Measurements from ENCODE around the gene ACR.

Gene ACR

DNA sequence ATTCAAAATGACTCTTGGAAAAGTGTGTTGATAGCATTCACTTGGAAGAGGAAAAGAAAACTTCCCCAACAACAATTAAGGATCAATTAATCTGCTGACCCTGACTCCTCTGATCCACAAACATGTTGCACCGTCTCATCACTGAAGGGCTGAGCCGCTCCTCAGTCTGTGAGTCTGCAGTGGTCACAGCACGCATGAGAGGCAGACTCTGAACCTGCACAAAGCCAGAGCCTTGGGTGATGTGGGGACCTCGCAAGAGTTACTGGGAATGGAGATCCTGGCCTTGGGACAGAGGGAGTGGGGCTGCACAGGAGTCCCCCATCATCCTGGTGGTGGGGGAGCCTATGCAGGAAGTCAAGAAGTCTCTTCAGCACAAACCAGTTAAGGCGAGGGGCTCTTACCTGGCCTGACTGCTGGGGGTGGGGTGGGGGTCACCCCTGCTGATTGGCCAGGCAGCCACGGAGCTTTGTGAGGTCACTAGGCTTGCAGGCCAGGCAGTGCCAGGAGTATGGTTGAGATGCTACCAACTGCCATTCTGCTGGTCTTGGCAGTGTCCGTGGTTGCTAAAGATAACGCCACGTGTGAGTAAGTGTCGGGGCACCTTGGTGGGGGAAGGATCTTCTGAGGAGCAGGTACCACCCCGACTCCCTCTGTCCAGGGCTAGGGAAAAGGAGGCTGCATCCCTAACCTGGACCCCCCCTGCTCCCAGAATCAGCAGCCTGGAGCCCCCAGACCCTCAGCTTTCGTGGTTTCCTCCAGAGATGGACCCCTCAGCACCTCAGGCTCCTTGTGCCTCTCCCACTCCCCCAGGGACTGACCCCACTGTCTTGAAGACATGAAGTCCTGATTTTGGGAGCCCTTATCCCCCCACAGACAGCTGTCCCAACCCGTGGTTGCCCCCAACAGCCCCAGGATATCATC is at the start of gene ACR:
ACR (plus strand) TSS at position 477 of the 921 bp plus-strand sequence; CDS start at position 509, 32 bp downstream.
- no peak for DNase-seq

DNA sequence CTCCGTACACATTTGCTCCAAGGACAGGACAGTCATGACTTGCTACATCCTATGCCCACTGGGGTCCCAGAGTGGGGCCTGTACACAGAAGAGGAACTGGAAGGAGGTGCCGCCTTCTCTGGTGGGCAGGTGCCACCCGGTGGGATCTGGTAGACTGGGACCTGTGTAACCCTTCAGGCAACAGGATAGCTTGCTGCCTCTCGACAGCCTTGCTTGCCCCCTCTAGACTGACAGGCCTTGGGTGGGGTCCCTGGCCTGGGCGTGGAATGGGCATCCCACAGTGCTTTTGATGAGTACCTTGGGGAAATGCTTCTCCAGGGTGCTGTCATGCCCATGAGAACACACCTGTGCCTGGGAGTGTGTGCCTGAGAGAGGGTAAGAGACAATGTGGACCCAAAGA is 49.6 kb upstream of the ACR start:
- no peak for DNase-seq

DNA sequence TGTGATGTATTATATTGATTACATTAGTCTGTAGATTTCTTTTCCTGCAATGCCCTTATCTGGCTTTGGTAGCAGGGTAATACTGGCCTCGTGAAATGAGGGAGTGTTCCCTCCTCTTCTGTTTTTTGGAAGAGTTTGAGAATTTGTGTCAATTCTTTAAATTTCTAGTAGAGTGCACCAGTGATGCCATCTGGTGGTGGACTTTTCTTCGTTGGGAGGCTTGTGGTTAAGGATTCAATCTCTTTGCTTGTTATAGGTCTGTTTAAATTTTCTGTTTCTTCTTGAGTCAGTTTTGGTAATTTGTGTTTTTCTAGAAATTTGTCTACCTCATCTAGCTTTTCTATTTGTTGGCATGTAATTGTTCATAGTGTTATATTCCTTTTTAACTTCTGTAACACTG is 46.5 kb upstream of the ACR start:
- DNase-seq = peak; percentile 56

DNA sequence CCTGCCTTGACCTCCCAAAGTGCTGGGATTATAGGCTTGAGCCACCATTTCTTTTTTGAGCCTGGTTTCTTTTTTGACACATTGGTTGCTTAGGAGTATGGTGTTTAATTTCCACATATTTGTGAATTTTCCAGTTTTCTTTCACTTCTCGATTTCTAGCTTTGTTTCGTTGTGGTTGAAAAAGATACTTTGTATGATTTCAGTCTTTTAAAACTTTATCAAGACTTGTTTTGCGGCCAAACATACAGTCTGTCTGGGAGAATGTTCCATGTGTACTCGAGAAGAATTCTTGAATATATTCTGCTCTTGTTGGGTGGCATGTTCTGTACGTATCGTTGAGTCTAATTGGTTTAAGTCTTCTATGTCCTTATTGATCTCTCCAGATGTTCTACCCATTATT is 44.5 kb upstream of the ACR start:
- peak; percentile 45 for DNase-seq

DNA sequence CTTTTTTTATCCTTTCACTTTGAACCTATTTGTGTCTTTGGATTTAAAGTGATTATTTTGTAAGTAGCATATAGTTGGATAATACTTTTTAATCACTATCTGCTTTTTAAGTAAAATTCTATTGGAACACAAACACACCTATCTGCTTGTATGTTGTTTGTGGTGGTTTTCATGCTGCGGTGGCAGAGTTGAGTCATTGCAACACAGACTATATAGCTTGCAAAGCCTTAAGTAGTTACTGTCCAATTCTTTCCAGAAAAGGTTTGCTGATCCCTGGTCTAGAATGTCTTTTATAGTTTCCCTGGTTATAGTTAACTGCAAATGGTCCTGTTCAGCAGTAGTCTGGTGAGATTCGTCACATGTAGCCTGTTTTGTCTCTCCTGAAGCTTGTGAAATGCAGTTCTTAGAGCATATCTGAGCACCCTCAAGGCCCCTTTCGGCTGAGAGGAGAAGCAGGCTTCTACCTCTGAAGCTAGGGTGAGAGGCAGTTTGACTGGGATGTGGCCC is 43.9 kb upstream of the ACR start:
- DNase-seq = no peak

DNA sequence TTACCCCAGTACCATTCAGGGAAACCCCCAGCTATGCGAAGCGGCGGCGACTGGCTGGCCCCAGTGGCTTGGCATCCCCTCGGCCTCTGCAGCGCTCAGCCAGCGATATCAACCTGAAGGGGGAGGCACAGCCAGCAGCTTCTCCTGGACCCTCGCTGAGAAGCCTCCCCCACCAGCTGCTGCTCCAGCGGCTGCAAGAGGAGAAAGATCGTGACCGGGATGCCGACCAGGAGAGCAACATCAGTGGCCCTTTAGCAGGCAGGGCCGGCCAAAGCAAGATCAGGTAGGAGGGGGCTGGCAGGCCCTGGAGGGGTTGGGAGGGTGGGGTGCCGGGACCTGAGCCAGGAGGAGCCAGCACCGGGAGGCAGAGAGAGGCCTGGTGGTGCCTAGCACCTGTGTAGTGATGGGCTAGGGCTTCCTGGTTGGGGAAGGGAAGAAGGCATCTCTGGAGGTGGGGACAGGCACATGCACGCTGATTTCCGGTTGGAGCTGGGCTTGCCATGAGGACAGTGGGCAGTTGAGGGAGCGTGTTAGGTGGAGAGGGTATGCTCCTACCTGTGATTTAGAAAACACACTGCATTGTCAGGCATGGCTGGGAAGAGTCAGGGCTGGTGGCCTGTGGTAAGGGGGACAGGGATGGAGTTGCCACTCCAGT is 43.1 kb upstream of the ACR start:
- DNase-seq = no peak

DNA sequence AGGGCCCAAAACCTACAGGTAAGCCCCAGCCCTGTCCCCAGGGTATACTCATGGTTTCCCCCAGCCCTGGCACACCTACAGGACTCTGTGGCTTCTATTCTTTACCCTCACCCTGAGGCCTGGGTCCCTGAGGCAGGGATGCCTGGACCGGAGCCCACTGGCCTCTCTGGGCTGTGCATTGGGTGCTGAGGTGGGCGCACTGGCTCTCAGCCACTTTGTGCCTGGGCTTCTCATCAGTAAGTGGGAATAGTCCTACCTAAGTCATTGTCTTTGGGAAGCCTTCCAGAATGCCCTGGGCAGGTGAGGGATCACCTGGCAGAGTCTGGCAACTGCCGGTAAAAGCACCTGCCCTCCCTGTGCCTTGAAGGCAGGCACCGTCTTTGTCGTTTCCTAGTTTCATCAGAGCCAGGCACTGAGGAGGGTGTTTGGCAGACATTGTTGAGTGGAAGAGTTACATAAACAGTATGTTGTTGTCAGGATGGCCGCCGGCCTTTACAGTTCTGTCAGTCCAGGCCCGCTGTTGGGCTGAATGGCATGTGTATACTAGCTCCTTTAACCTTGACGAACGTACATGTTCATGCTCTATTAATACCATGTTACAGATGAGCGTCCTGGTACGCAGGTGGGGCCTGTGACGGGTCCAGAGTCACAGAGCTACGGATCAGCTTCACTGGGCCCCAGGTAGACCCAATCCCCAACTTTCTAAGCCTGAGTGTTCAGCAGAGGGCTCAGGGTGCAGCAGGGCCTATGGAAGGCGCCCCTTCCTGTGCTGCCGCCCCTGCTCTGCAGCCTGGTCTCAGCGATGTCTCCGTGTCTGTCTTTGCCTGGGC is 42.4 kb upstream of the ACR start:
- no peak for DNase-seq

DNA sequence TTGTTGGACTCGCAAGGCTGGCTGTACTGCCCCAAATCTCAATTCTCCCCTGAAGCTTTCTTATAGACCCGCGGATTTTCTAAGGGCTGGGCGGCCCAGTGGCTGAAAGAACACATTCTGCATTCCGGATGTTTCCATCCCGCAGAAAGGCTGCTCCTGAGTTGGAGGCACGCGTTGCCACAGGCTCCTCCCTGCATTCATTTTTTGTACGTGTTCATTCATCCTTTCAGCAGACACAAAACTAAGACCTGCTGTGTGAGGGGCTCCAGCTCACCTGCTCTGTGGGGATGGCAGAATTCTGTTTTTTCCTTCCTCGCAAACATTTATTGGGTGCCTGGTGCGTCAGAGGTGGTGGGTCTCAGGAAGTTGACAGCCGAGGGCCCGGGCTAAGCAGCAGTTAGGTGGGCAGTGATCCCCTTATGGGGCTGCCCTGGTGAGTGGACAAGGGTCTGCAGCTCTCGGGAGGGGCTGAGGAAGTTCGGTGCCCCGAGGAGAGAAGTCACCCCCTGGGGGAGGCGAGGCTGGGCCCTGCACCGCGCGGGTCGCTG is 41.7 kb upstream of the ACR start:
- DNase-seq = no peak

DNA sequence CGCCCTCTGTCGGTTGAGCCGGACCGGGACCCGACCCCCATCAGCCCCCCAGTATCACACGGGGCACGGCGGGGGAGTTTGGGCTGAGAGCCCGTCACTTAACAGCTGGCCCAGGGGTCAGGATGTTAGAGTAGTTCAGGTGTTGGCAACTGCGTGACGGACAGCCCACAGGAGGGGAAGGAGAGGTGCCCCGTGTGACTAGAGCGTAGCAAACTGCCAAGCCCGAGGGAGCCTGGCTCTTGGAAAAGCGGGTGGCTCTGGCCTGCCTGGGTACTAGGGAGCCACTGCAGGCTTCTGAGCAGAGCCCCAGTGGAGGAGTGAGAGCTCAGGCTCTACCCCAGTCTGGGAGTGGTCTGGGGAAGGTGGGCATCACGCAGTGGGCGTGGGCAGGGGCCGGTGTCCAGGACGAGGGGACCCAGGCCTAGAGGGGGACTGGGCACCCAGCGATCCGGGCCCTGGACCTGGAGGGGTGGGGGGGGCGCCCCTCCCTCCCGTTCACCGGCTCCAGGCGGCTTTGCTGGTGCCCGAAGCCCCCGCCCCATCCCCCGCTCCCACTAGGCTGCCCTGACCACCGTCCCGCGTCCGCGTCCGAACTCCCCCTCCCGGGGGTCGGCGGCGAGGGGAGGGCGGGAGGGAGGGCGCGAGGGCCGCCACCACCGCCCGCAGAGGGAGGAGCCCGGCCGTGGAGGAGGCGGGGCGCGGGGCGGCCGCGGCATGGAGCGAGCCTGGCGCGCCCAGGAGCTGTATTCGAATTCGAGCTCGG is 41.0 kb upstream of the ACR start:
- no peak for DNase-seq

DNA sequence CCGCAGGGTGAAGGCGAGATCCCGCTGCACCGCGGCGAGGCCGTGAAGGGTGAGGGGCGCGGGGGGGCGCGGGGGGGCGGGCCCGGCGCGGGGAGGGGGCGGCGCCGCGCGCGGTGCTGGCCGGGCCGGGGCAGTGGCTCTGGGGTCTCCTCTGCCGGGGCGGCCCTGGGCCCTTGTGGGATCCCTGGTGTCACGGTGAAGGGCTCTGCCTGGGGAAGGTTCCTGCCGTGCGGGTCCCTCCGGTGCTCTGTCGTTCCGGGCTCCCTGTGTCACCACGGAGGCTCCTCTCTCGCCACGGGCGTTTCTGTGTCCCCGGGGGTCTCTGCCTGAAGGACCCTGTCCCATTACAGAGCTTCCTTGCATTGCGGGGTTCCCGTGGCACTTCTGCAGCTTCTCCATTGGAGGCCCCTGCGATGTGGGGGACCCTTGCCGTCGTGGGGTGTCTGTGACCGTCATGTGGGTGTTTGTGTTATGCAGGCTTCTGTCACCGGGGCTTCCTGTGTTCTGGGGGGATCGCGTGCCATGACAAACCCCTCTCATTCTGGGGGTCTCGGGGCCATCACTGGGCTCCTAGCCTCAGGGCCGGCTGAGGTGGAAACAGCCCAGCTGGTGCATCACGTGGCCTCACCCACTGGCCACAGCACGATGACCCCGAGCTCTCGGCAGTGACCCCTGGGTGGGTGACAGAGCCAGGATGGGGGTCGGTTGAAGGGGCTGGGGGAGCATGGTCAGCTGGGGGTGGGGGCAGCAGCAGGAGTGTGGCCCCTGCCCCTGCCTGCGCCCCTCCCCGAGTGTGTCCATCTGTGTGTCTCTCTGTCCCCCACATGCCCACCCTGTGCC is 40.1 kb upstream of the ACR start:
- no peak for DNase-seq

DNA sequence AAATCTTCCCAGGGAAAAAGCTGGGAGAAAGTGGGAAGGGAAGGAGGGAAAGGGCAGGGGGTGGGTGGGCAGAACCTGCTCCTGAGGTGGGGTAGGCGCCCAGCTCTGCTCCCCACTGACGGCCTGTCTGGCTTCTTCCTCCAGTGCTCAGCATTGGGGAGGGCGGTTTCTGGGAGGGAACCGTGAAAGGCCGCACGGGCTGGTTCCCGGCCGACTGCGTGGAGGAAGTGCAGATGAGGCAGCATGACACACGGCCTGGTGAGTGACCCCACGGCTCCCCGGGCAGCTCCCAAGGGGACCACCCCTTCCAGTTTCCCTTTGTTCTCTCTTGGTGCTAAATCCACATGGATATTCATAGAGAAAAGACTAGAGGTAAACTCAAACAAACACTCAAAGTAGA is 39.5 kb upstream of the ACR start:
- no peak for DNase-seq

DNA sequence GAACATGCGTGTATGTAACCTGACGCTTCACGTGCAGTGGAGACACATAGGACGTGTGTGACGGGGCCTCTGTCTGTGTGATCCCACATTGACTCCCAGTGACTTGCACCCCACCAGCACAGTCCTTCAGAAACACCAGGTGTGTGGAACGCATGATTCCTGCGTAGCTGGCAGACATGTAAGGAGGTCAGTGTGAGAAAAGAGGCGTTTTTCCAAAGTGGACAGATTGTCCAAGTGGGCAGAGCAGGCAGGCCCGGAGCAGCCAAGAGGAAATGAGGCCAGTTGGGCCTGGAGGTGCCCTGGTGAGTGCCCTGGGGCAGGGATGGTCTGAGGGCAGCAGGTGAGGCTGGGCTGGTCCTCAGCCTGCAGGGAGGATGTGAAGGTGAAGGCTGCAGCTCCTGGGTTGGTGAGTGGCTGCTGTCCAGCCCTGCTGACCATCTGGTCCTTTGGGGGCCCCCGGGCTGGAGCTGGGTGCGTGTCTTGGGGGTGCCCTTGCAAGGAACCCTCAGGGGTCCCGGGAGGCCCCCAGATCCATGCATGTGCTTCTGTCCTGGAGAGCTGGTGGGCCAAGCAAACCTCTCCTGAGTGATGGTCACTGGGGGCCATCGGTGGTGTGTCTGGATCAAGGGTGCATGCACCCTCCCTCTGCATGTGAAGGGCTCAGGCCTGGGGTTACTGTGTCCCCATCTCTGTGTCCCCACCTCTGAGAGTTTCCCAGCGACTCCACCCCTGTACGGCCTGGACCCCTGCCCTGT is 38.8 kb upstream of the ACR start:
- DNase-seq = no peak

DNA sequence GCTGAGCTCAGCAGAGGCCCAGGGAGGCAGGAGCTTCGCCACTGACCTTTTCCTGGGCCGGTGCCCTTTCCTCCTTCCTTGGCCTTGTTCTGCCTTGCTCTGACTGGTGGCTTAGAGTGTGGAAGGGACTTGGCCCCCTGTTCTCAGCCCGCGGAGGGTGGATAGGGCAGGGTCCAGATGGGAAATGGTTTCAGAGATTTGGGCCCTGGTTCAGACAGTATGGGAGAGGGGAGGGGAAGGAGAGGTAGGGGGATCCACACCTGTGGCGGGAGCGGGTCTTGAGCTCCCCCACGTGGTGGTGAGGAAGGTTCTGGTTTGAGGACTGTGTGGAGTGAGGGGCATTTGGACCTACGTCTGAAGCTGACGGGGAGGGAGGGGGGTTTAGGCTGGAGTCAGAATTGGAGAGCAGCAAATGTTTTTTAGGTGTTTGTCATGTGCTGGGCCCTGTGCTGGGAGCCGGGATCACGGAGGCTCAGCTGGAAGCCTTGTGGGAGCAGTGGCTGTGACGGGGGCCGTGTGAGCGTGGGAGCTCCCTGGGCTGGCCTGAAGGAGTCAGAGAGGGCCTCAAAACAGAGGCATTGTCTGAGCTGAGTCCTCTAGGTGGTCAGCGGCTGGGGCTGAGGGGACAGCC is 38.1 kb upstream of the ACR start:
- no peak for DNase-seq

DNA sequence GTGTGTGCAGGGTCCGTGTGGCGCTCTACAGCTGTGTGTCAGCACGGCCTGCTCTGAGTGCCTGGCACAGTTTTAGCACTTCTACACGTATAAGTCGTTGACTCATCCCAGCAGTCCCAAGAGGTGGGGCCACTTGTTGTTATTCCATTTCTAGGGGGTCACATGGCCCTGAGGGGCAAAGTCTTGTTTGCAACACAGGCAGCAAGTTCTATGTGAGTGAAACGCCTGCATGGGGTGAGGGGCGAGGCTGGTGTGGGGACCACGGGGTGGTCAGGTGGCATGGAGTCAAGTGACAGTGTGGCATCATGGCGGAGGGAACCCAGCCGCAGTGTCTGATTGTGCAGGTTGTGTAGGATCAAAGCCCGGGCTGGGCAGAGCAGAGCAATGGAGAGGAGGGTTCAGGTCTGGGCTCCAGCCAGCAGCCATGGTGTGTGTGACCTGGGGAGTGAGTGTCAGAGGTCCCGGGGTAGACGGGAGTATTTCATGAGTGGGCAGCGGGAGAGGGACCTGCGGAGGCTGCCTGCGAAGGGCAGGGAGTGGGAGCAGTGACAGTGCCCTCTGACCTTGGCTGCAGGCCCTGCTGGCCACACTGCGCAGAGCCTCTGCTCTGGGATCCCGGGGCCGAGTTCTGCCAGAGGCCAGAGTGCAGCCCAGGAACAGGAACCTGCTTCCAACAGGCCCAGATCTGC is 37.5 kb upstream of the ACR start:
- no peak for DNase-seq

DNA sequence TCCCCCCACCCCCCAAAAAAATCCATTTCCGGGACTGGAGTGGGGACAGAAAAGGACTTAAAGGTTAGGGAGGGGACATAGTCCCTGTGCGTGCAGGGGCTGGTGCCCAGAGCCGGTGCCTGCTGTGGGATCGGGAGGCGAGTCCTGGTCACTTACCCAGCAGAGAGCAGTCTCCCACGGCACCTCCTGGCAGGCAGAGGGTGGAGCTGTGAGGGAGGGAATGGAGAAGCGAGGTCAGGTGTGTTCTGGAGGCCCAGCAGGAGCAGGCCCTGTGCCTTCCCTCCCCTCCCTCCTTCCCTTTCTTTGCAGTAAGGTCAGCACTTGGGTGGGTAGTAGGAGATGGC is 37.0 kb upstream of the ACR start:
- DNase-seq = no peak

DNA sequence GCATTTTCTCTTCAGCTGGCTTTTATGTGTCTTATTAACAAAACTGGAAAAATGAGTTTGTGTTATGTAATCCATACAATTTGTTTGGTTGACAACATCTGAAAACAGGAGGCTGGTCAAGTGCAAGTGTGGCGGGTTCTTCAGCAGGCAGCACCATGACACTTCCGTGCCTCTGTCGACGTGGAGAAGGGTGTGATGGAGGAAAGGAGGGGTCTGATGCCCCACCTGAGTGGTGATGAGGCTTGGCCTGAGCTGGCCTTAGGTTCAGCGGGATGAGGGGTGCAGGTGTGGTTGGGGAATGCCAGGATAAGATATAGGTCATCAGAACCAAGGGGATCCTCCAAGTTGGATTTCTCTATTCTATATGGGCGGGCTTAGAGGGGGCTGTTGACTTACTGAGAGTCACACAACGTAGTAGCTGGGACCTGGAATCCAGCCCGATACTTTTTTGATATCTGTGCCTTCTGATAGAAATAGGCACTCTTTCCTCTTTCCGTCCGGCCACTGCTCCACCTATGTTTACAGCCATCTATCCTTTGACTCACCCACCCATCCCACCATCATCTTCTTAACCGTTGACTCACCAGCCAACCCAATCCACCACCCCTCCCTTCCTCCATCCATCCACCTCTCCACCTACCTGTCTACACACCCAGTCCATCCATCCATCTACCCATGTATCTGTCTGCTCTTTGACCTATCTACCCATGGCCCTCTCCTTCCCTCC is 36.4 kb upstream of the ACR start:
- DNase-seq = no peak

DNA sequence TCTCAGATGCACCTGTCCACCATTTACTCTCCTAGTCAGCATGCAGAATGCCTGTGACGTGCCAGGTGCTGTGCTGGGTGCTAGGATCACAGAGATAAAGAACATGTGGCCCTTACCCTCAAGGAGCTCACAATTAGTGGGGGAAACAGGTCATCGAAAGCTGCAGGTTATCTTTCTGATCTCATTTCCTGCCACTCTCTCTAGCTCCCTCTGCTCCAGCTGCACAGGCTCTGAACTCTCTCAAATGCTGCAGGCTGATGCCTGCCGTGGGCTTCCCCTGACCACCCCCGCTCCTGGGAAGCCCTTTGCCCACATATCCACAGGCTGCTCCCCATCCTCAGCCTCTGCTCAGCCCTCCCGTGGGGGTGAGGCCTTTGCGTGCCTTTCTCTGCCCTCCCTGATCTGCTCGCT is 35.7 kb upstream of the ACR start:
- DNase-seq = no peak

DNA sequence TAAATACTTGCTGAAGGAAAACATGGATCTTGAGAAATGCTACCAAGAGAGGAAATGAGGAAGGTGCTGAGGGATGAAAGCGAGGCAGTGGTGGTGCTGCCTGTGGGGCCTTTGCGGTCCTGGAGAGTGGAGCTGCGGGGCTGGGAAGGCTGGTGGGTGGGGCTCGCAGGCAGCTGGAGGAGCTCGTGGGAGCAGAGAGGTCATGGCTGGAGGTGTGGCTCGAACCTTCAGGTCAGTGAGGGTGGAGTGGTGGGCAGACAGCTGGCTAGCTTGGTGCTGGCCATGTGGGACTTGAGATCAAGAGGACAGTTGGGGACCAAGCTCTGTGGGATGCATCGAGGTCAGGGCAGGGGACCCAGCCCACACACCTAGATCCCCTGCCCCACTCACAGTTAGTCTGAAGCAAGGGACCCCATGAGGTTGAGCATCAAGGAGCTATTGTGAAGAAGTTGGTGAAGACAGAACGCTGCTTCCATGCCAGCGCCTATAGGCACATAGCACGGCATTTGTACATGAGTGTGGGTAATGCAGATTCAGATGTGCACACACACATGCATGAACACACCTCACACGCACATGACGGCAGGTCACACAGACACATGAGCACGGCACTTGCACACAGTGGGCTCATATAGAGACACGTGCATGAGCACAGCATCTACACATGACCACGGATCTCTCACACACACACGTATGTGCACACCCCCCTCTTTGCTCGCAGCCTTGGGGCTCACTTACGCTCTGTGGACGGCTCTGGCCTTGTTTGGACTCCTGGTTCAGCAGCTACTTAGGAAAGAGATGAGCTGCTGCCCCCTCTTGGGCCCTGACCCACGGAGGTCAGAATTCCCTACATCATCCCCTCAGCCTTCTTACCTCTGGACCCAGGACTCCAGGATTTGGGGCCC is 34.9 kb upstream of the ACR start:
- no peak for DNase-seq

Measured in inflammatory macrophage treated with lipopolysaccharide for 4 hours (primary cell).